ENCODE data around the gene ZNF385B. TPM values are rescaled to one million over a fixed set of nuclear protein-coding genes. Genes with fewer than 3 reads are reported as not detected.

ZNF385B gene
- total RNA-seq, 1 donor from 2014 or later: 0.25 TPM

DNA sequence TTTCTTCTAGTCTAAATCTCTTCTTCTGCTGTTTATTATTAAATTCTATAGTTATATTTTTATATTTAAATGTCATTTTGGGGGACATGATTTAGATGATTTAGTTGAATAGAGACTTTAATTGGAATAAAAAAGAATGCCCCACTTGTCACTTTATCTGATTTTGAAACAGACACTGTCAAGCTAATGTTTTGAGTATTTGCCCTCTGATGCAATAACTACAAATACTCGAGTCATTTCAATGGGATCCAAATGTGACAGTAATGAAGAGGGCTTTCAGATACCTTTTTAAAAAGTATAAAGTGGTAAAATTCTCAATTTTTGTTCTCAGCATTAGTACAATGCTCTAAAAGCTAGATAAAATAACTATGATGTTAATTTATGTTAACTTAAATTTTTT, 339.5 kb downstream of the ZNF385B start:
- TF ChIP-seq, protein P1, sequence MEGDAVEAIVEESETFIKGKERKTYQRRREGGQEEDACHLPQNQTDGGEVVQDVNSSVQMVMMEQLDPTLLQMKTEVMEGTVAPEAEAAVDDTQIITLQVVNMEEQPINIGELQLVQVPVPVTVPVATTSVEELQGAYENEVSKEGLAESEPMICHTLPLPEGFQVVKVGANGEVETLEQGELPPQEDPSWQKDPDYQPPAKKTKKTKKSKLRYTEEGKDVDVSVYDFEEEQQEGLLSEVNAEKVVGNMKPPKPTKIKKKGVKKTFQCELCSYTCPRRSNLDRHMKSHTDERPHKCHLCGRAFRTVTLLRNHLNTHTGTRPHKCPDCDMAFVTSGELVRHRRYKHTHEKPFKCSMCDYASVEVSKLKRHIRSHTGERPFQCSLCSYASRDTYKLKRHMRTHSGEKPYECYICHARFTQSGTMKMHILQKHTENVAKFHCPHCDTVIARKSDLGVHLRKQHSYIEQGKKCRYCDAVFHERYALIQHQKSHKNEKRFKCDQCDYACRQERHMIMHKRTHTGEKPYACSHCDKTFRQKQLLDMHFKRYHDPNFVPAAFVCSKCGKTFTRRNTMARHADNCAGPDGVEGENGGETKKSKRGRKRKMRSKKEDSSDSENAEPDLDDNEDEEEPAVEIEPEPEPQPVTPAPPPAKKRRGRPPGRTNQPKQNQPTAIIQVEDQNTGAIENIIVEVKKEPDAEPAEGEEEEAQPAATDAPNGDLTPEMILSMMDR (IDR thresholded peaks at IDR 0.05; ENCODE audit: insufficient read depth, low read length, poor library complexity, severe bottlenecking): no peak
- Histone ChIP-seq H3K36me3 (ENCODE audit: control insufficient read depth, insufficient read depth, low read length) (no peaks in the 10 kb centered on the region), H3K4me3 (ENCODE audit: low read depth, low read length) (no peak overlapping the region), H3K27me3 (ENCODE audit: control insufficient read depth, insufficient read depth, low read length) (no peaks in the 10 kb centered on the region)
- DNase-seq (ENCODE audit: low read depth): no peak

DNA sequence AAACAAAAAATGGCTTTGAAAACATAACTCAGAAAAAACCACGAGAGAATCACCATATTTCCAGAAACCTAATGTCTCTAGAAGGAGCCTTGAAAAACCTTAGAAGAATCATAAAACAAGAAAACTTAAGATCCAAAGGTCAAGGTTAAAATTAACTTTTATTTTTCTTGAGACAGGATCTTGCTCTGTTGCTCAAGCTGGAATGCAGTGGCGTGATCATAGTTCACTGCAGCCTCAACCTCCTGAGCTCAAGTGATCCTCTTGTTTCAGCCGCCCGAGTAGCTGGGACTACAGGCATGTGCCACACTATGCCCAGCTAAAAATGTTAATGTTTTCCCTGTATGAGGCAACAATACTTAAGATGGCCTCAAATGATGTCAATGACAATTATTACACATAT, 342.6 kb downstream of the ZNF385B start:
- TF ChIP-seq, protein P1 (IDR thresholded peaks at IDR 0.05; ENCODE audit: insufficient read depth, low read length, poor library complexity, severe bottlenecking): no peak
- no peak for DNase-seq (ENCODE audit: low read depth)
- Histone ChIP-seq H3K27me3 (ENCODE audit: control insufficient read depth, insufficient read depth, low read length) (no peaks in the 10 kb centered on the region), H3K4me3 (ENCODE audit: low read depth, low read length) (no peak overlapping the region), H3K36me3 (ENCODE audit: control insufficient read depth, insufficient read depth, low read length) (no peaks in the 10 kb centered on the region)

DNA sequence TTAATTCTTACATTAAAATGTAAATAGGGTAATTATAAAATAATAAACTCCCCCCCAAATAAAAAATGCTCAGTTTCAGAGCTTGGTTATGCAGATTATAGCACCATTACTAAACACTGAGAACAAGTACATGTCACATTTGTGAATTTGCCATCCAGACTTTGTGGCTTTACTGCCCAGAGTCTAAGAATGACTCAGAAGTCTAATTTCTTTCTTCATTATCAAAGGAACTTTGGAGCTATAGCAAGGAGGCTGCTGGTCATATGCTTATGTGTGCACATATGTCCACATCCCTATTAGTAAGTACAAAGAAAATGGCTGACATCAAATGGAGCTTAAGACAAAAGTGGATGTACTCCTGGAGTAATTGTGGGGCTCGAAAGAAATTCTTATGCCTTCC, 348.2 kb downstream of the ZNF385B start:
- H3K4me3 ChIP-seq (ENCODE audit: low read depth, low read length): no peak overlapping the region
- no peak for DNase-seq (ENCODE audit: low read depth)
- H3K36me3 ChIP-seq (ENCODE audit: control insufficient read depth, insufficient read depth, low read length): no peaks in the 10 kb centered on the region
- H3K27me3 ChIP-seq (ENCODE audit: control insufficient read depth, insufficient read depth, low read length): no peaks in the 10 kb centered on the region
- TF ChIP-seq, protein P1 (IDR thresholded peaks at IDR 0.05; ENCODE audit: insufficient read depth, low read length, poor library complexity, severe bottlenecking): no peak

DNA sequence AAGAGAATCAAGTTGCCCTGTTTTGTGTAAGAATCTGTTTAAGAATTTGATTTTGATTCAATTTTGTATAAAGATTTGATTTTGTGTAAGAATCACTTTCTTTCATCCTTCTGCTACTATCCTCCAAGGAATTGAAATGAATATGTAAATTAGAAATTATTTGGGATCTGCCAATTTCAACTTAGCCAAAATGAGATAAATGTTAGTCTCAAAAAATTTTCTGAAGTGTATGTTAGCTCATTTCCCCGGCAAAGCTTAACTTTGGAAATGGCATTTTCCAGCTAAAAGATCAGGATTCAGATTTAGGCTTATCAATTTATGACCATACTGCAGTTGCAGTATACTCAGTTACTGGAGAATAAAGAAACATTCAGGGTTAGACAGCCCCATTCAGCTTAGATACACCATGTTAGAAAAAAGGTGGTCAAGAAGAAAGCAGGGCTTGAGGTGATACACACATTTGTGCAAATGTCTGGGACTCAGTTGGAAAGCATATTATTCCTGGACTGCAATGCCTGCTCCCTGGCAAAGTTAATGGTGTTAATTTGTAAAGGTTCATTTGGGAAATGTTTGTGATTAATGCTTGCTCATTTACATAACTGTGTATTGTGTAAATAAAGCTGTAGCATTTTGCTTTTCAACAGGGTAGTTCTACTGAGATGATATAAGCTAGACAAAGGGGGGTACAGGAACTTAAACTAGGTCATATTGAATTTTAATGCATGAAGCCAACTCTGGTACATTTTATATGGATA, 349.0 kb downstream of the ZNF385B start:
- TF ChIP-seq, protein P1 (IDR thresholded peaks at IDR 0.05; ENCODE audit: insufficient read depth, low read length, poor library complexity, severe bottlenecking): no peak
- no peak overlapping the region for H3K4me3 ChIP-seq (ENCODE audit: low read depth, low read length)
- H3K36me3 ChIP-seq (ENCODE audit: control insufficient read depth, insufficient read depth, low read length): no peaks in the 10 kb centered on the region
- no peak for DNase-seq (ENCODE audit: low read depth)
- no peaks in the 10 kb centered on the region for H3K27me3 ChIP-seq (ENCODE audit: control insufficient read depth, insufficient read depth, low read length)

DNA sequence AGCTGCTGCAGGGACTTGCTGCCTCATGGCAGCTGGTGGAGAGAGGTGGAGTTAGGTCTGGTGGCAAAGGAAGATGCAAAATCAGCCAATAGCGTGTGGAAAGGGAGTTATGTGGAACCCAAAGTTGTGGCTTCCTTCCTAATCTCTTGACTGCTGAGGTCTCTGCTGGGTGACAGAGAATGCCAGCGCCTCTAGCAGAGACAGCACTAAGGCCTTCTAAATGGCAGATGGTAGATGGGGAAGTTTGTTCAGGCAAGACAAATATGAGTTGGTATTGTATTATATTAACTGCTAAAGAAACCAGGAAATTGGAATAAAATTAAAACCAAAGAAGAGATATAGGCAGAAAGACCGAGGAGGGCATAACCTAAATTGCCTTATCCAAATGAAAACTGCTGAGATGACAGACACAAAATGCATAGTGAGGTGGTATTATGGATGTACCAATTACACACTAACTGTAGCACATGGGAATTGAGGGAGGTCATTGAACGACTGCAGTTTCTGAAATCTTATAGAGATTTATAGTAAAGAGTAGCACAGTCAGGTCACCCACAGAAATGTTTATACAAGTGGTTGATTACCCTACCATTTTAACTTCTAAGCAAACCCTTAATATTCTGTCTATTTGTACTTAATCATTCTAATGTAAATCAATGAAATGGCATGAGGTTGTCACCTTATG, 350.2 kb downstream of the ZNF385B start:
- H3K36me3 ChIP-seq (ENCODE audit: control insufficient read depth, insufficient read depth, low read length): no peaks in the 10 kb centered on the region
- H3K4me3 ChIP-seq (ENCODE audit: low read depth, low read length): no peak overlapping the region
- H3K27me3 ChIP-seq (ENCODE audit: control insufficient read depth, insufficient read depth, low read length): no peaks in the 10 kb centered on the region
- no peak for DNase-seq (ENCODE audit: low read depth)
- TF ChIP-seq, protein P1 (IDR thresholded peaks at IDR 0.05; ENCODE audit: insufficient read depth, low read length, poor library complexity, severe bottlenecking): no peak

Data from kidney epithelial cell (primary cell).